ENCODE results near the gene UNC13B.

DNA sequence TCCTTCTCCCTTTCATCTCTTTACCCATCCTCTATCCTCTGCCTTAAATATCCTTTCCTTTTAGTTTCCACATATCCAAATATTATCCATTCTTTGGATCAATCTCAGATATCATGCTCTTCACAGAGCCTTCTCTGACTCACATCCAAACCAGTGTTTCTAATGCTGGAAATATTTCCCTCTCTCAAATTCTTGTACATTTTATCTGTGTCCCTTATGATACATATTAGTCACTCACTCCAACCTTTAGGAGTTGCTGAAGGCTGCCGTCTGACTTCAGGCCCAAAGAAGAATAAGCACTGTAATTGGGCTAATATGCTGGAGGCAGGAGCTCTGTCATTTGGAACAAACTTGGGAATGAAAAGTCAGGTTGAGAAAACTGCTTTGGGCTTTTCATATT, 171.7 kb downstream of the UNC13B start:
- TF ChIP-seq FOXM1 (IDR thresholded peaks at IDR 0.05; ENCODE audit: borderline replicate concordance) (no peak), PKNOX1 (IDR thresholded peaks at IDR 0.05) (no peak), ARNT (IDR thresholded peaks at IDR 0.05) (no peak), HDGF (IDR thresholded peaks at IDR 0.05; ENCODE audit: borderline replicate concordance) (no peak)
